HG02885 (cell line): ENCODE data around the gene ZDHHC4.

ENCODE experiments used
- ATAC-seq: cut with Tn5 transposase; IDR thresholded peaks from one replicate; pipeline ENCODE4 v1.9.1; 2021; ENCODE audit warnings: mild to moderate bottlenecking; ENCODE audit not compliant: unreplicated experiment, poor library complexity

The ZDHHC4 gene

DNA sequence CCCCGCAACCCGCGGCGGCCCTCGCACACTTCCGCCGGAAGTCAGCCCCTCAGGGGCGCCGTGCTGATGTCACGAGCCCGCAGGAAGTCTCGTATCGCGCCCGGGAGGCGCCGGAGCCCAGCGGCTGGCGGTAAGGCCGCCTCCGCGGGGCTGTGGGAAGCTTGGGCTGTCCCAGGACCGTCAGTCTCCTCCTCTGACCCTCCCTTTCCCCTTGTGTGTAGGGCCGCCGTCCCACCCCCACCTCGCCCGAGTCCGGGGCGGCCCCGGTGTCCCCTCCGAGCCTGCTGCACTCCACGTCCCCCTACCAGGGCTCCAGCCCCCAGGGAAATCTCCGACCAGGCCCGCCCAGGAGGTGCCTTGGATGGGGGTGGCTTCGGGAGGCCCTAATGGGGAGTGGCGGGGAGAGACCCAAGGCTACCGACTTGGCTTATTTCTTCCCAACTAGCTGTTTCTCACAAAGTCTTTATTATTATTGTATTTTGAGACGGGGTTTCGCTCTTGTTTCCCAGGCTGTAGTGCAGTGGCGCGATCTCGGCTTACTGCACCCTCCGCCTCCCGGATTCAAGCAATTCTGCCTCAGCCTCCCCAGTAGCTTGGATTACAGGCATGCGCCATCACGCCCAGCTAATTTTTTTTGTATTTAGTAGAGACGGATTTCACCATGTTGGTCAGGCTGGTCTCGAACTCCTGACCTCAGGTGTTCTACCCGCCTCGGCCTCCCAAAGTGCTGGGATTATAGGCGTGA, at the start of gene ZDHHC4:
ZDHHC4 (plus strand) TSS at position 86 of the 745 bp plus-strand sequence. CDS start 3,108 bp downstream, outside the sequence.
- peak; percentile 96 for ATAC-seq

DNA sequence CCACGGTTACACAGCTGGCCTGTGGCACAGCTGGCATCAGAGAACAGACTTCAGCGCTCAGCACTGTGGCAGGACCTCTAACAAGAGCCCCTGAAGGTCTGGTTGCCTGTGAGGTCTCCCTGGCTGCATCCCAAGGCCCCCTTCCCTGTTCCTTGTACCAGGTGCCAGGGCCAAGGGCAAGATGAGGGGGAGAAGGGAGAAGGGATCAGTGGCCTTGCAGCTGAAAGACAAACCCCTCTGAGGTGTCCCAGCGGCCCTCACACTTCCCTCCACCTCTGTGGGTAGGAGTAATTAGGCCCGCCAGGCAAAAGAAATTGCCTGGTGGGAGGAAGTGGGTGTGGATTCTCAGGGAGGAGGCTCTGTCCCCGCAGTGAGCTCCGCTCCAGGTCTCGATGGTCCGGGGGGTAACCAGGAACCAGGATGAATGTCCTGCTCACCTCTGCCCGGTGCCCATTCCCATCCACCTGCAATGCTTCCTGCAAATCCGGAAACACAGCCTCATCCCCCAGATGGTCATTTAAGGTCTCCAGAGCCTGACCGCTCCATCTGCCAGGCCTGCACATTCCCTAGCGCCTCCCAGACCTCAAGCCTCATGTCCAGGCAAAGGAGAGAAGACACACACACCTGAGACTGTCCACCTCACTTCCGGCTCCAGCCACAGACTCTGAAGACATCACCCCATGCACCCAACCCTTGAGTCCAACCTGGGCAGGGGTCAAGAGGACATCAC, 48.7 kb upstream of the ZDHHC4 start:
- no peak for ATAC-seq

DNA sequence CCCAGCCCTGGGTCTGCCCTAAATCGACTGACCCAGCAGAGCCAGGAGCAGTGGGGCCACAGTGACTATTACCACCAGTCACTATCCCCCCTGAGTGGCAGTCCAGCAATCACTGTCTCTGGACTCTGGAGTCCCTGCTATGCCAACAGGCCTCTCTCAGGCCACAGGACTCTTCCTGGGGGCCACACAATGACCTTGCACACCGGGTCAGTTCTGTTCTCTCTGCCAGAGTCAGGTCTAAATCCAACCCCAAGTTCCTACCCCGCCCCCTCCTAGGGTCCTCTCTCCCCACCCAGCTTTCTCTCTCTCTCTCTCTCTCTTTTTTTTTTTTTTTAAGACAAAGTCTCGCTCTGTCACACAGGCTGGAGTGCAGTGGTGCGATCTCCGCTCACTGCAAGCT, 47.6 kb upstream of the ZDHHC4 start:
- no peak for ATAC-seq

GRCh38 chr7:6530626-6531491, 46.4 kb upstream of the ZDHHC4 start:
- peak; percentile 56 for ATAC-seq

GRCh38 chr7:6531492-6532279, 45.6 kb upstream of the ZDHHC4 start:
- ATAC-seq = no peak

DNA sequence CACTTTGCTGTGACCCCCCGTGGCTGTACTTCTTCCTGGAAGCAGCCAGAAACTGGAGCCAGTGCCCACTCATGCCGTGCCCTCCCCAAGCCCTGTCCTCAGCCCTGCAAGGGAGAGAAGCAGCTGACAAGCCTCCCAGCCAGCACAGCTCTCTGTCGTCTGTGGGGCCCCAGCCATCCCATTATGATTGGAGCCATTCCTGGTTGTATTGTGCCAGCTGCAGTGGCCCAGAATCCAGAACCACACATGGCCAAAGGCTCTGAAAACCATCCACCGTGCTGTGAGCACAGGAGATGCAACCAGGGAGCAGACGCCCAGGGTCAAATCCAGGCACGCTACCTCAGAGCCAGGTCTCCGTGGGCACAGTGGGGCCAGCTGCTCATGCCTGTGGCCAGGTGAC, 44.7 kb upstream of the ZDHHC4 start:
- no peak for ATAC-seq

DNA sequence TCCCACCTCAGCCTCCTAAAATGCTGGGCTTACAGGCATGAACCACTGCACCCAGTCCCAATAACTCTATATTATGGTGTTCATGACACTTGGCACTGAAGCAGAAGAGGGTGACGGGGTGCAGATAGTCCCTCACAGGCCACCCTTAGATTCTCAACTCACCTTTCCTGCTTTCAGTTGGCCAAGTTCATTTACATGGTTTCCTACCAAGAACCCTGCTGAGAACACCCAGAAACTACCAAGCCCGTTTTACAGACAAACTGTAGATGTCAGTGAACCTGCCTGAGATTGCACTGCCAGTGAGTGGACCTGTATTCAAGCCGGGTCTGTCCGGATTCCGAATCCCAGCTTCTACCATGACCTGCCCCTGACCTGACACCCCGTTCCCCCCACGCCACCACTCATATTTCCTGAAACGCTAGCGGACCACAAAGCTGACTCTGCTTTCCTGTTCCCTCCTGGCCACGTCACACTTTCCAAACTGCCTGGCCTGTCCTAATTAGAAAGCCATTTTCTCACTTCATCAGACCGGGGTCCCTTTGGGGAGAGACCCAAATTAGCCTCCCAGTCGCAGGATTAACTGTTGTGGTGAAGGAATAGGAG, 43.3 kb upstream of the ZDHHC4 start:
- peak; percentile 55 for ATAC-seq

DNA sequence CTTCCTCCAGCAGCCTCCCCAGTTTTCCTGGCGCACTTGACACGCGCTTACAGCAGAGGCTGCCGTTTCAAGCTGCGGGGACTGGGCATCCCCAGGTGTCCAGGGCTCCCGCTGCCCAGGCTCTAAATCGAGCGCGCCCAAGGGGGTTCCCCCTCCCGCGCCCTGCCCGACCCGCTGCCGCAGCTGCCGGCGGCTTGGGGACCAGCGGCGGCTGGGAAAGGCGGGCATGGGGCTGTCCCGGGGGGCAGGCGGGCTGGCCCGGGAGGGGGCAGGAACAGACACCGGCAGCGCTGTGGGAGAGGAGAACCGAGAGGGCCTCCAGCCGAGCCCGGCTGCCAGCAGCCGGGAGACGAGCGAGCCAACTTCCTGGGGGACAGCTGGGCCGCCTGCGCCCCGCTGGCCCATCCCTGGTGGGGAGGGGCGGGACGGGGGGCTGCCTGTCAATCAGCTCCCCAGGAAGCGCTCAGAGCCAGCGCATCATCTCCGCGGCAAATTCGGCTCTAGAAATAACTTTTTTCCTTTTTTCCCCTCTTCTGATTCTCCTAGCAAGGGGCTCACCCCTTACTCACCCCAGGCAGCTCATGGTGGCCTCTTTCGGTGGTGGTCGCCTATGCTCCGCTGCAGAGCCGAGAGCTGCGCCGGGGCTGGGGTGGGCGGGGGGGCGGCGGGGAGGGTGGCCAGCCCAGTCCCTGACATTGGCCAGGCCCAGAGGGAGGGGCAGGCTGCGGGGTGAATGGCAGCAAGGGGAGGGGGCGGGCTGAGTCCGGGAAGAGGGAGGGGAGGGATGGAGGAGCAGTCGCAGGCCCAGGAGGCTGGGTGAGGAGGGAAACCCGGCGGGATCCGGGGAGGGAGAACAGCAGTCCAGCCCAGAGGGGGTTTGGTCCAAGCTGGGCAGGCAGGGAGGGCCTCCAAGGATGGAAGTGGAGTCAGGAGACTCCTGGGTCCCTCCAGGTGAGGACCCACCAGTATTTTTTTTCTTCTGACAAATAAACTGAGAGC, 40.7 kb upstream of the ZDHHC4 start:
- no peak for ATAC-seq

DNA sequence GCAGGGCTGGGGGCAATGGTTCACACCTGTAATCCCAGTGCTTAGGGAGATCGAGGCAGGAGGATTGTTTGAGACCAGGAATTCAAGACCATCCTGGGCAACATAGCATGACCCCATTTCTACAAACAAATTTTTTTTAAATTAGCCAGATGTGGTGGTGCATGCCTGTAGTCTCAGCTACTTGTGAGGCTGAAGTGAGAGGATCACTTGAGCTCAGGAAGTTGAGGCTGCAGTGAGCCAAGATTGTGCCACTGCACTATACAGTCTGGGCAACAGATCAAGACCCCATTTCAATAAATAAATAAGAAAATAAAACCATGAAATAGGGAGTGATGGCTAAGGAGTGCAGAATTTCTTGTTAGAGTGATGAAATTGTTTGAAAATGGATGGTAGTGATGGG, 34.9 kb upstream of the ZDHHC4 start:
- no peak for ATAC-seq

- ATAC-seq = peak; percentile 75
These were observed 31.7 kb upstream of the ZDHHC4 start for GRCh38 chr7:6545398-6546126.

DNA sequence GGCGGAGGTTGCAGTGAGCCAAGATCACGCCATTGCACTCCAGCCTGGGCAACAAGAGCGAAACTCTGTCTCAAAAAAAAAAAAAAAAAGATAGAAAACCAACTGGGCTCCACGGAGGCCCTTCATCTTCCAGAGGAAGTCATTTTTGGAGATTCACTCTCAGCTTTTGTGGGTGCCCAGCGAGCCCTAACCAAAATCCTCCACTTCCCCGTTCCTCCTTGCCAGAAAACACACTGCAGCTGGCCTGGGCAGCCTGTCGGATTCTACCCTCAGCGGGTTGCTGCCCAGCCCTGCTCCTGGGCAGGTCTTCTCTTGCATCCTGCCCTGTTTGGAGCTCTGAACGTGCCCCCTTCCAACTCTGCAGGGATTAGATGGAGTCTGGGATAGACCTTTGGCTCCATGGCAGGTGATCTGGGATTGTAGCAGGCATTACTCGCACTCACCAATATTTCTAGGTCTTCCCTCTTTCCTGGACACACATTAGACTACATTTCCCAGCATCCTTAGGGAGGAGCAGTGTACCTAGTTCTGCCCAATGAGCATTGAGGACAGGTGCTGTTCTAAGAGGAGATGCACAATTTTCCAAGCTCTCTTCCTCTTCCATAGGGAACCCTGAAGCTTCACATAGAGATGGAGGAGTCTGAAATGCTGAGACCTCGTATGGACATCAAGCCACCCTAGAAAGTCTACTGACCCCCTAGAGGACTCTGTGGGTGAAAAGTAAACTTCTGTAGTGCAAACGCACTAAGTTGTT, 30.6 kb upstream of the ZDHHC4 start:
- no peak for ATAC-seq

- no peak for ATAC-seq
These were observed 29.9 kb upstream of the ZDHHC4 start for GRCh38 chr7:6547400-6547799.

- no peak for ATAC-seq
These were observed 26.2 kb upstream of the ZDHHC4 start, which contains the start of gene GRID2IP for GRCh38 chr7:6551016-6551511. Gene GRID2IP (minus strand): TSS chr7:6551461. CDS start chr7:6551436, 25 bp downstream.

DNA sequence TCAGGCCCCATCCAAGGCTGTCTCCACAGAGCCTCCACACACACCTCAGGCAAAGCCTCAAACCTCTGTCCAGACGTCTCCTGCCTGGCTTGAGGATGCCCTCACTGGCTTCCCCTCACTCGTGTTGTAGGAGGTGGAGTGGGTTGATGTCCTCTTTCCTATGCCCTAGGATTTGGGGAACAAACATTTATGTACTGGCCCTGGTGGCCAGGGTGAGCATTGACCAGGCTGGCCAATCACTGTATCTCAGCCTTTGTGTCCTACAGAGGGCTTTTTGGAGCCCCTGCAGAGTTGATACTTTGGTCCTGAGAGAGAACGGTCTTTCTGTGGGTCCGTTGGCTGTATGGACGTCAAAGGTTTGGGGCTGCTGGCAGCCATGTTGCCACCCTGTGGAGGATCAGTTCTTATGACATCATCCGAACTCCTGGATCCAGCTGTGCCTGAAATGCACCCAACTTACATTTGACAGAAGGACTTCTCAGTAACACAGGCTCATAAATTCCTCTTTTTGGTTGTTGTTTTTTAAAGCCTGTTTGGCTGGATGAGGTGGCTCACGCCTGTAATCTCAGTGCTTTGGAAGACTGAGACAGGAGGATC, 23.7 kb upstream of the ZDHHC4 start:
- no peak for ATAC-seq

DNA sequence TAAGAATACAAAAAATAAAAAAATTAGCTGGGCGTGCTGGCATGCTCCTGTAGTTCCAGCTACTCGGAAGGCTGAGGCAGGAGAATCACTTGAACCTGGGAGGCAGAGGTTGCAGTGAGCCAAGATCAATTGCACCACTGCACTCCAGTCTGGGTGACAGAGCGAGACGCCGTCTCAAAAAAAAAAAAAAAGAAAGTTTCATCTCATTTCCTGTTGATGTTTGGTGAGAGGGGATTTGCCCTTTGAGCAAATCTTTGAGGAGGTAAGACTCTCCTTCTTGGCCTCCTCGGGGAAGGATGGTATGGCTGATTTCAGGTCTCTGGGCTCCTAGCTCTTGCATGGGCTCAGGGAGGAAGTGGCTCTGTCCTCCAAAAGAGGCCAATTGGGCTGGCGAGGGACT, 22.4 kb upstream of the ZDHHC4 start:
- no peak for ATAC-seq

- ATAC-seq = no peak
These were observed 21.1 kb upstream of the ZDHHC4 start for GRCh38 chr7:6556196-6556595.
